K562 (cell line): ENCODE measurements around the gene WDR46. TPM values are rescaled to one million over a fixed set of nuclear protein-coding genes. Genes with fewer than 3 reads are reported as not detected.
A peak's percentile ranks its signal among the peaks of the same experiment; 100 is the strongest.

Experiments used
- ATAC-seq: fragments of 200-7000 bp; cut with Tn5 transposase; 3 replicates; pipeline ENCODE4 v1.9.1; 2020; ENCODE audit warnings: moderate library complexity
- BruUV-seq: library from RNA; stranded (reverse); fragments of 400-500 nt; replicated peaks from 2 replicates; lab custom pipeline; 2021; lab: Mats Ljungman, UMichigan
- CTCF ChIA-PET: fragments of 300-600 bp; formaldehyde crosslinking; extraction: SDS; loops from one replicate; lab custom pipeline; 2021; ENCODE audit warnings: low intra/inter-chr PET ratio; lab: Yijun Ruan, JAX
- POLR2A ChIA-PET: fragments of 300-600, 350-650 bp; sonication (Branson Sonifier 250); formaldehyde crosslinking; extraction: SDS; loops from one replicate; lab custom pipeline; 2021; ENCODE audit warnings: antibody characterized with exemption, inconsistent platforms; lab: Yijun Ruan, JAX
- DNase-seq, 4 experiments: peaks; one replicate each; pipeline versions ENCODE4 v3.0.0 to v3.0.0-alpha.2; 2011 to 2018; ENCODE audit warnings: low spot score in 3 of 4, mixed read lengths in 3 of 4; ENCODE audit errors: extremely low read depth in 1 of 4
- FAIRE-seq: peaks from 2 replicates; lab custom pipeline; 2011; peaks lifted over from hg19 to GRCh38; lab: Jason Lieb, UNC
- H2AFZ ChIP-seq: 2 replicates; pipeline ENCODE4 v1.6.0; 2011; ENCODE audit warnings: low read depth, low read length, control low read depth, inconsistent platforms
- H3K27ac ChIP-seq: fragments of 200-600 bp; 3 replicates; pipeline ENCODE4 v1.8.0; 2011; ENCODE audit warnings: low read depth, mild to moderate bottlenecking, control low read depth, inconsistent platforms, low read length, moderate library complexity, mixed read lengths; ENCODE audit errors: extremely low read depth
- H3K27me3 ChIP-seq, 2 experiments: fragments of 300-600 bp in 1 of 2; 2 replicates in 1 of 2; 3 replicates in 1 of 2; pipeline versions ENCODE4 v1.6.0 to v1.8.0; 2011; ENCODE audit warnings: inconsistent platforms in 2 of 2, low read length in 2 of 2, mild to moderate bottlenecking in 1 of 2, mixed read lengths in 1 of 2, moderate library complexity in 1 of 2; ENCODE audit not compliant: control insufficient read depth in 2 of 2, insufficient read depth in 2 of 2
- H3K36me3 ChIP-seq: fragments of 300-600 bp; 3 replicates; pipeline ENCODE4 v1.8.0; 2011; ENCODE audit warnings: mild to moderate bottlenecking, low read length, inconsistent platforms; ENCODE audit not compliant: control insufficient read depth, insufficient read depth
- H3K4me1 ChIP-seq, 2 experiments: fragments of 200-600 bp in 1 of 2; replicated peaks in 1 of 2; 2 replicates in 1 of 2; 3 replicates in 1 of 2; pipeline versions ENCODE4 v1.5.1 to v1.8.0; 2011; ENCODE audit warnings: inconsistent platforms in 2 of 2, low read length in 2 of 2, mild to moderate bottlenecking in 1 of 2, mixed read lengths in 1 of 2, moderate library complexity in 1 of 2; ENCODE audit not compliant: control insufficient read depth in 2 of 2, insufficient read depth in 2 of 2
- H3K4me2 ChIP-seq: 2 replicates; pipeline ENCODE4 v1.6.1; 2011; ENCODE audit warnings: low read length, control low read depth, inconsistent platforms, mixed read lengths; ENCODE audit not compliant: insufficient read depth
- H3K4me3 ChIP-seq: fragments of 200-600 bp; sonication (generic), shearing (Covaris generic); 2 replicates; pipeline ENCODE4 v1.5.1; 2016; ENCODE audit warnings: control low read depth, inconsistent platforms
- H3K79me2 ChIP-seq: fragments of 200-600 bp; 3 replicates; pipeline ENCODE4 v1.8.0; 2011; ENCODE audit warnings: low read length, inconsistent platforms; ENCODE audit not compliant: control insufficient read depth, insufficient read depth
- H3K9ac ChIP-seq, 2 experiments: 2 replicates each; pipeline versions ENCODE4 v1.6.0 to v1.6.1; 2011; ENCODE audit warnings: low read depth in 2 of 2, low read length in 2 of 2, control low read depth in 1 of 2, inconsistent platforms in 1 of 2, mild to moderate bottlenecking in 1 of 2, mixed read lengths in 1 of 2; ENCODE audit not compliant: insufficient read depth in 1 of 2
- H3K9me1 ChIP-seq: one replicate; pipeline ENCODE4 v1.6.0; 2011; ENCODE audit warnings: inconsistent platforms, mild to moderate bottlenecking, low read length, moderate library complexity; ENCODE audit not compliant: control insufficient read depth, insufficient read depth
- H3K9me3 ChIP-seq: replicated peaks from 2 replicates; pipeline ENCODE4 v1.5.1; 2011; ENCODE audit warnings: low read depth, low read length, inconsistent platforms; ENCODE audit not compliant: control insufficient read depth, insufficient read depth
- H4K20me1 ChIP-seq: replicated peaks from 2 replicates; pipeline ENCODE4 v1.6.1; 2011; ENCODE audit warnings: low read length, inconsistent platforms, mixed read lengths; ENCODE audit not compliant: control insufficient read depth, insufficient read depth
- ADNP ChIP-seq: fragments of 200-800 bp; sonication (Bioruptor generic); IDR thresholded peaks from 2 replicates; pipeline ENCODE4 v1.6.1; 2016; ENCODE audit warnings: missing genetic modification characterization, missing compliant biosample characterization
- ARHGAP35 ChIP-seq: fragments of 450-650 bp; IDR thresholded peaks from 2 replicates; pipeline ENCODE4 v1.6.1; 2018; ENCODE audit not compliant: partially characterized antibody
- ATF7 ChIP-seq: fragments of 450-650 bp; IDR thresholded peaks from 2 replicates; pipeline ENCODE4 v1.7.1; 2014; ENCODE audit warnings: mild to moderate bottlenecking, moderate library complexity
- BRD9 ChIP-seq: fragments of 450-650 bp; IDR thresholded peaks from 2 replicates; pipeline ENCODE4 v1.6.1; 2018; ENCODE audit warnings: low read depth; ENCODE audit not compliant: partially characterized antibody
- CEBPG ChIP-seq, 3 experiments: fragments of 200-800 bp in 1 of 3; sonication (Bioruptor generic) in 1 of 3; sonication (generic) in 1 of 3; formaldehyde crosslinking in 1 of 3; IDR thresholded peaks in 2 of 3; conservative IDR thresholded peaks in 1 of 3; 2 replicates each; pipeline versions ENCODE4 v1.6.1 to v1.8.0; 2016 to 2022; ENCODE audit warnings: missing compliant biosample characterization in 2 of 3, missing genetic modification characterization in 2 of 3, mild to moderate bottlenecking in 1 of 3, missing genetic modification reagents in 1 of 3
- FOXM1 ChIP-seq, 2 experiments: fragments of 450-650 bp in 1 of 2; sonication (generic) in 1 of 2; formaldehyde crosslinking in 1 of 2; IDR thresholded peaks; 2 replicates each; pipeline versions ENCODE4 v1.6.1 to v1.9.0; 2017 to 2022; ENCODE audit warnings: low read depth in 2 of 2, mild to moderate bottlenecking in 2 of 2, missing genetic modification reagents in 1 of 2, moderate library complexity in 1 of 2
- HDGF ChIP-seq: fragments of 450-650 bp; IDR thresholded peaks from 2 replicates; pipeline ENCODE4 v1.6.1; 2016
- HNRNPK ChIP-seq: fragments of 200-400 bp; formaldehyde crosslinking; IDR thresholded peaks from one replicate; pipeline ENCODE4 v1.6.1; 2018; ENCODE audit warnings: mild to moderate bottlenecking, low read depth, low read length; ENCODE audit not compliant: poor library complexity, severe bottlenecking
- KLF16 ChIP-seq: IDR thresholded peaks from 2 replicates; pipeline ENCODE4 v1.6.1; 2016; ENCODE audit warnings: antibody characterized with exemption
- NFE2 ChIP-seq: IDR thresholded peaks from 2 replicates; pipeline ENCODE4 v1.6.1; 2014; ENCODE audit warnings: antibody characterized with exemption, low read depth
- NR2C2 ChIP-seq, 2 experiments: fragments of 200-800 bp in 1 of 2; sonication (Bioruptor generic) in 1 of 2; sonication (generic) in 1 of 2; formaldehyde crosslinking in 1 of 2; IDR thresholded peaks; 2 replicates each; pipeline versions ENCODE4 v1.6.1 to v1.8.0; 2016 to 2022; ENCODE audit warnings: mild to moderate bottlenecking in 1 of 2, missing compliant biosample characterization in 1 of 2, missing genetic modification characterization in 1 of 2, missing genetic modification reagents in 1 of 2
- SREBF2 ChIP-seq: sonication (generic); formaldehyde crosslinking; IDR thresholded peaks from 2 replicates; pipeline ENCODE4 v1.4.0; 2020; ENCODE audit warnings: mild to moderate bottlenecking, missing genetic modification reagents
- SUPT5H ChIP-seq: fragments of 450-650 bp; IDR thresholded peaks from 2 replicates; pipeline ENCODE4 v1.6.1; 2016
- WGBS: fragments of 100-300 bp; shearing (Covaris generic); methylation state at CpG from one replicate; pipeline ENCODE4 v1.1.6; 2016; ENCODE audit warnings: low coverage, mixed read lengths; ENCODE audit not compliant: insufficient coverage; ENCODE audit errors: missing lambda C conversion rate; 5-methylcytosine and 5-hydroxymethylcytosine counted together
- in situ Hi-C: fragments of 300-500 bp; cut with MboI; formaldehyde crosslinking; loops from 4 replicates; pipeline ENCODE4 v1.15.0; 2018; ENCODE audit warnings: inconsistent platforms, mixed read lengths
- intact Hi-C: fragments of 100-400 bp; cut with micrococcal nuclease; formaldehyde crosslinking; loops from 2 replicates; pipeline ENCODE4 v1.14.2; 2022
- polyA plus RNA-seq, 8 experiments: library from polyadenylated mRNA; depleted of rRNA in 4 of 8; stranded (reverse) in 5 of 8; unstranded in 3 of 8; fragments of >200 nt; fragmentation: Nextera tagmentation in 2 of 8; fragmentation: Illumina TruSeq in 1 of 8; extraction: Ambion mirVana in 2 of 8; extraction: Trizol in 1 of 8; gene quantifications; 2 replicates each; pipeline versions ENCODE4 v1.2.1 to v1.2.3, GENCODE V29; 2011 to 2014; ENCODE audit warnings: inconsistent platforms in 1 of 8, missing spikeins in 1 of 8
- total RNA-seq, 7 experiments: library from RNA; depleted of rRNA in 6 of 7; stranded (reverse); fragments of >200 nt in 6 of 7; fragmentation: Illumina TruSeq in 2 of 7; extraction: Trizol in 2 of 7; gene quantifications; 2 replicates each; pipeline versions ENCODE4 v1.2.1 to v1.2.3, GENCODE V29; 2011 to 2021; ENCODE audit warnings: low replicate concordance in 1 of 7
- TF ChIP-seq, protein P1 (sequence below): IDR thresholded peaks from 2 replicates; pipeline ENCODE4 v1.6.1; 2016; ENCODE audit warnings: missing genetic modification characterization, missing compliant biosample characterization
- TF ChIP-seq, protein P2 (sequence below): sonication (generic); formaldehyde crosslinking; IDR thresholded peaks from 2 replicates; pipeline ENCODE4 v1.8.0; 2023; ENCODE audit warnings: missing genetic modification reagents, mild to moderate bottlenecking, borderline replicate concordance

Gene WDR46
- total and polyA plus RNA-seq, 9 of the 15 experiments (the other 6 are each of a cell fraction or from before 2014, with no cell fraction given): 8.9 to 146 (median 93.1) TPM

DNA sequence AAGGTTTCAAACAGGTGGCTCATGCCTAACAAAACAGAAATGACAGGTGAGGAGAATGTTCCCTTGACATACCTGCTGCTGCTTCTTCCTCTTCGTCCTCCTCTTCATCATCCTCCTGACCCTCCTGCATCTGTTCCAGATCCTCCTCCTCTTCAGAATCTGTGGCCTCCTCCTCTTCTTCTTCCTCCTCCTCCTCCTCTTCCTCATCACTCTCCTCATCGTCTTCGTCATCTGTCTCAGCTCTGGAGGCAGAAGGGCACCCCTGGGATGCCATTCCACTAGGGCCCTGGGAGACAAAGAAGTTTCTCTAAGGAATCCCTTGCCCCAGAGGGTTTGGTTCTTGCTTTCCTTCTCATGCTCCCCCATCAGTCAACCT is 30.9 kb upstream of the WDR46 start:
- no peak overlapping the region for H2AFZ ChIP-seq
- peaks cover 52% of the 10 kb centered on the region for H3K79me2 ChIP-seq
- 0 out of 2 replicates have a peak, but pooled peaks cover 3% of the 10 kb centered on the region for H4K20me1 ChIP-seq
- no peaks in the 10 kb centered on the region for H3K27me3 ChIP-seq
- H3K4me1 ChIP-seq: peaks cover 56 to 68% of the 10 kb centered on the region in 2 experiments
- no TSS peak for BruUV-seq
- in situ Hi-C loops (no loop called here), intact Hi-C loops (no loop called here)
- ChIA-PET POLR2A (interaction anchor here (0.7 kb wide), 1 partner anchor 8 kb away, joined by 3 read pairs; no protein-coding TSS in a partner anchor), CTCF (no interaction called here)
- WGBS: 76% methylated on average over 3 of the region's 3 CpGs
- peak overlapping the region; percentile 88 for H3K4me2 ChIP-seq
- peak overlapping the region; percentile 3; the same call in 1 of the 2 replicates for H3K4me3 ChIP-seq
- peaks cover 3% of the 10 kb centered on the region for H3K9me1 ChIP-seq
- H3K36me3 ChIP-seq: peaks cover 43% of the 10 kb centered on the region
- no peak for DNase-seq
- no peaks in the 10 kb centered on the region for H3K9me3 ChIP-seq
- peak overlapping the region; percentile 30 to 55; a peak in 2 of 4 replicates for H3K9ac ChIP-seq
- ATAC-seq: no peak
- peak overlapping the region; percentile 89 for H3K27ac ChIP-seq
- FAIRE-seq: no peak
- TF ChIP-seq FOXM1 (IDR thresholded peaks at IDR 0.05; ENCODE audit: low read depth): no peak
- no peak for TF ChIP-seq FOXM1 (CRISPR knock-in tag; IDR thresholded peaks at IDR 0.05; ENCODE audit: low read depth)
- no peak for TF ChIP-seq BRD9
- no peak for TF ChIP-seq ADNP (tag)
- TF ChIP-seq, protein P1, sequence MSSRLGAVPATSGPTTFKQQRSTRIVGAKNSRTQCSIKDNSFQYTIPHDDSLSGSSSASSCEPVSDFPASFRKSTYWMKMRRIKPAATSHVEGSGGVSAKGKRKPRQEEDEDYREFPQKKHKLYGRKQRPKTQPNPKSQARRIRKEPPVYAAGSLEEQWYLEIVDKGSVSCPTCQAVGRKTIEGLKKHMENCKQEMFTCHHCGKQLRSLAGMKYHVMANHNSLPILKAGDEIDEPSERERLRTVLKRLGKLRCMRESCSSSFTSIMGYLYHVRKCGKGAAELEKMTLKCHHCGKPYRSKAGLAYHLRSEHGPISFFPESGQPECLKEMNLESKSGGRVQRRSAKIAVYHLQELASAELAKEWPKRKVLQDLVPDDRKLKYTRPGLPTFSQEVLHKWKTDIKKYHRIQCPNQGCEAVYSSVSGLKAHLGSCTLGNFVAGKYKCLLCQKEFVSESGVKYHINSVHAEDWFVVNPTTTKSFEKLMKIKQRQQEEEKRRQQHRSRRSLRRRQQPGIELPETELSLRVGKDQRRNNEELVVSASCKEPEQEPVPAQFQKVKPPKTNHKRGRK (tag): 0 out of 2 replicates have a peak, but pooled peaks have one; percentile 0
- TF ChIP-seq CEBPG (CRISPR knock-in tag; IDR thresholded peaks at IDR 0.05): no peak
- TF ChIP-seq CEBPG (tag; conservative IDR thresholded peaks at IDR 0.05 in 1 of 2, IDR thresholded peaks at IDR 0.05 in 1 of 2): no peak
- TF ChIP-seq ATF7: no peak
- no peak for TF ChIP-seq SREBF2 (CRISPR knock-in tag)
- TF ChIP-seq HDGF: peak; percentile 63; the same call in 1 of the 2 replicates
- TF ChIP-seq, protein P2, sequence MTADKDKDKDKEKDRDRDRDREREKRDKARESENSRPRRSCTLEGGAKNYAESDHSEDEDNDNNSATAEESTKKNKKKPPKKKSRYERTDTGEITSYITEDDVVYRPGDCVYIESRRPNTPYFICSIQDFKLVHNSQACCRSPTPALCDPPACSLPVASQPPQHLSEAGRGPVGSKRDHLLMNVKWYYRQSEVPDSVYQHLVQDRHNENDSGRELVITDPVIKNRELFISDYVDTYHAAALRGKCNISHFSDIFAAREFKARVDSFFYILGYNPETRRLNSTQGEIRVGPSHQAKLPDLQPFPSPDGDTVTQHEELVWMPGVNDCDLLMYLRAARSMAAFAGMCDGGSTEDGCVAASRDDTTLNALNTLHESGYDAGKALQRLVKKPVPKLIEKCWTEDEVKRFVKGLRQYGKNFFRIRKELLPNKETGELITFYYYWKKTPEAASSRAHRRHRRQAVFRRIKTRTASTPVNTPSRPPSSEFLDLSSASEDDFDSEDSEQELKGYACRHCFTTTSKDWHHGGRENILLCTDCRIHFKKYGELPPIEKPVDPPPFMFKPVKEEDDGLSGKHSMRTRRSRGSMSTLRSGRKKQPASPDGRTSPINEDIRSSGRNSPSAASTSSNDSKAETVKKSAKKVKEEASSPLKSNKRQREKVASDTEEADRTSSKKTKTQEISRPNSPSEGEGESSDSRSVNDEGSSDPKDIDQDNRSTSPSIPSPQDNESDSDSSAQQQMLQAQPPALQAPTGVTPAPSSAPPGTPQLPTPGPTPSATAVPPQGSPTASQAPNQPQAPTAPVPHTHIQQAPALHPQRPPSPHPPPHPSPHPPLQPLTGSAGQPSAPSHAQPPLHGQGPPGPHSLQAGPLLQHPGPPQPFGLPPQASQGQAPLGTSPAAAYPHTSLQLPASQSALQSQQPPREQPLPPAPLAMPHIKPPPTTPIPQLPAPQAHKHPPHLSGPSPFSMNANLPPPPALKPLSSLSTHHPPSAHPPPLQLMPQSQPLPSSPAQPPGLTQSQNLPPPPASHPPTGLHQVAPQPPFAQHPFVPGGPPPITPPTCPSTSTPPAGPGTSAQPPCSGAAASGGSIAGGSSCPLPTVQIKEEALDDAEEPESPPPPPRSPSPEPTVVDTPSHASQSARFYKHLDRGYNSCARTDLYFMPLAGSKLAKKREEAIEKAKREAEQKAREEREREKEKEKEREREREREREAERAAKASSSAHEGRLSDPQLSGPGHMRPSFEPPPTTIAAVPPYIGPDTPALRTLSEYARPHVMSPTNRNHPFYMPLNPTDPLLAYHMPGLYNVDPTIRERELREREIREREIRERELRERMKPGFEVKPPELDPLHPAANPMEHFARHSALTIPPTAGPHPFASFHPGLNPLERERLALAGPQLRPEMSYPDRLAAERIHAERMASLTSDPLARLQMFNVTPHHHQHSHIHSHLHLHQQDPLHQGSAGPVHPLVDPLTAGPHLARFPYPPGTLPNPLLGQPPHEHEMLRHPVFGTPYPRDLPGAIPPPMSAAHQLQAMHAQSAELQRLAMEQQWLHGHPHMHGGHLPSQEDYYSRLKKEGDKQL: no peak
- no peak for TF ChIP-seq NR2C2 (CRISPR knock-in tag; IDR thresholded peaks at IDR 0.05)
- TF ChIP-seq NR2C2 (tag; IDR thresholded peaks at IDR 0.05): no peak
- TF ChIP-seq HNRNPK: no peak
- TF ChIP-seq NFE2: no peak
- 0 out of 2 replicates have a peak, but pooled peaks have one; percentile 18 for TF ChIP-seq SUPT5H
- TF ChIP-seq ARHGAP35: no peak
- TF ChIP-seq KLF16: no peak
